Activated naive CD4-positive, alpha-beta T cell treated with anti-CD3 and anti-CD28 coated beads, Interleukin-2, amount 10 ng/mL, durations not matched to agents 7 days and 5 days (primary cell): Measurements from ENCODE around the gene MEN1.
"Not testable (repeated sequence)": the region's sequence is repeated elsewhere in the genome, so short reads cannot be mapped to it uniquely, and the experiment has no call there.

Experiments
- CTCF ChIA-PET: fragments of 350-600 bp; sonication (Branson Sonifier 250); formaldehyde crosslinking; loops from one replicate; lab custom pipeline; 2021; ENCODE audit warnings: antibody characterized with exemption; lab: Charles Lee
- DNase-seq: peaks from one replicate; pipeline ENCODE4 v3.0.0-alpha.2; 2020
- H3K27ac Mint-ChIP-seq: one replicate; pipeline ENCODE4 v1.8.0; 2021; ENCODE audit warnings: mild to moderate bottlenecking, moderate library complexity, mixed read lengths
- H3K27me3 Mint-ChIP-seq: one replicate; pipeline ENCODE4 v1.8.0; 2021; ENCODE audit warnings: mild to moderate bottlenecking, mixed read lengths
- H3K36me3 Mint-ChIP-seq: one replicate; pipeline ENCODE4 v1.8.0; 2021; ENCODE audit warnings: mixed read lengths
- H3K4me1 Mint-ChIP-seq: one replicate; pipeline ENCODE4 v1.8.0; 2021; ENCODE audit warnings: mixed read lengths
- H3K4me3 Mint-ChIP-seq: one replicate; pipeline ENCODE4 v1.8.0; 2021; ENCODE audit warnings: mild to moderate bottlenecking, moderate library complexity, mixed read lengths
- H3K9me3 Mint-ChIP-seq: one replicate; pipeline ENCODE4 v1.8.0; 2021; ENCODE audit warnings: mixed read lengths

The MEN1 gene

GRCh38 chr11:64833509-64833908, 23.2 kb upstream of the MEN1 start:
- CTCF ChIA-PET: interaction anchor here (1.6 to 2.1 kb wide), 2 partner anchors 11 to 14 kb away, joined by 5 to 6 read pairs; partner anchors contain the start of gene CDC42BPG
- no peak for DNase-seq
- Mint-ChIP-seq H3K27me3 (no peaks in the 10 kb centered on the region), H3K9me3 (no peaks in the 10 kb centered on the region), H3K36me3 (no peaks in the 10 kb centered on the region), H3K4me1 (peaks cover 5% of the 10 kb centered on the region), H3K4me3 (no peak overlapping the region), H3K27ac (no peak overlapping the region)

GRCh38 chr11:64833198-64833502, 22.8 kb upstream of the MEN1 start:
- Mint-ChIP-seq H3K27me3 (no peaks in the 10 kb centered on the region), H3K4me1 (peaks cover 5% of the 10 kb centered on the region), H3K9me3 (no peaks in the 10 kb centered on the region), H3K36me3 (no peaks in the 10 kb centered on the region), H3K27ac (no peak overlapping the region), H3K4me3 (no peak overlapping the region)
- CTCF ChIA-PET: no interaction called here
- no peak for DNase-seq

GRCh38 chr11:64832467-64833197, 22.3 kb upstream of the MEN1 start:
- Mint-ChIP-seq H3K27ac (no peak overlapping the region), H3K4me3 (no peak overlapping the region), H3K36me3 (no peaks in the 10 kb centered on the region), H3K27me3 (no peaks in the 10 kb centered on the region), H3K4me1 (peaks cover 5% of the 10 kb centered on the region), H3K9me3 (no peaks in the 10 kb centered on the region)
- DNase-seq: no peak
- CTCF ChIA-PET: no interaction called here

- H3K27ac Mint-ChIP-seq: no peak overlapping the region
- CTCF ChIA-PET: no interaction called here
- H3K9me3 Mint-ChIP-seq: no peaks in the 10 kb centered on the region
- no peaks in the 10 kb centered on the region for H3K27me3 Mint-ChIP-seq
- no peaks in the 10 kb centered on the region for H3K36me3 Mint-ChIP-seq
- no peaks in the 10 kb centered on the region for H3K4me1 Mint-ChIP-seq
- no peak for DNase-seq
- H3K4me3 Mint-ChIP-seq: no peak overlapping the region
Measured at GRCh38 chr11:64831411-64831891, 21.1 kb upstream of the MEN1 start.

- Mint-ChIP-seq H3K27ac (no peak overlapping the region), H3K4me1 (no peaks in the 10 kb centered on the region), H3K36me3 (no peaks in the 10 kb centered on the region), H3K9me3 (no peaks in the 10 kb centered on the region), H3K4me3 (no peak overlapping the region), H3K27me3 (no peaks in the 10 kb centered on the region)
- DNase-seq: no peak
- CTCF ChIA-PET: no interaction called here
Measured at GRCh38 chr11:64829536-64830251, 19.3 kb upstream of the MEN1 start.

GRCh38 chr11:64827451-64827839, 17.1 kb upstream of the MEN1 start:
- no peak for DNase-seq
- peaks cover 12% of the 10 kb centered on the region for H3K27me3 Mint-ChIP-seq
- CTCF ChIA-PET: no interaction called here
- H3K4me1 Mint-ChIP-seq: no peaks in the 10 kb centered on the region
- no peaks in the 10 kb centered on the region for H3K9me3 Mint-ChIP-seq
- no peak overlapping the region for H3K4me3 Mint-ChIP-seq
- H3K36me3 Mint-ChIP-seq: no peaks in the 10 kb centered on the region
- no peak overlapping the region for H3K27ac Mint-ChIP-seq

- peaks cover 15% of the 10 kb centered on the region for H3K27me3 Mint-ChIP-seq
- H3K4me1 Mint-ChIP-seq: no peaks in the 10 kb centered on the region
- CTCF ChIA-PET: interaction anchor here (0.6 kb wide), 1 partner anchor 150 kb away, joined by 3 read pairs; no protein-coding TSS in a partner anchor
- no peak overlapping the region for H3K27ac Mint-ChIP-seq
- H3K9me3 Mint-ChIP-seq: no peaks in the 10 kb centered on the region
- no peaks in the 10 kb centered on the region for H3K36me3 Mint-ChIP-seq
- no peak overlapping the region for H3K4me3 Mint-ChIP-seq
- no peak for DNase-seq
Measured at GRCh38 chr11:64826578-64827450, 16.5 kb upstream of the MEN1 start.

- CTCF ChIA-PET: interaction anchor here (0.6 to 0.7 kb wide), 2 partner anchors 108 to 150 kb away, joined by 3 to 6 read pairs; no protein-coding TSS in a partner anchor
- no peaks in the 10 kb centered on the region for H3K36me3 Mint-ChIP-seq
Measured at GRCh38 chr11:64826062-64826461, 15.7 kb upstream of the MEN1 start.

GRCh38 chr11:64823568-64824119, 13.3 kb upstream of the MEN1 start:
- H3K9me3 Mint-ChIP-seq: no peaks in the 10 kb centered on the region
- CTCF ChIA-PET: interaction anchor here (0.5 kb wide), 1 partner anchor 491 kb away, joined by 3 read pairs; no protein-coding TSS in a partner anchor
- H3K27me3 Mint-ChIP-seq: peaks cover 17% of the 10 kb centered on the region
- H3K27ac Mint-ChIP-seq: no peak overlapping the region
- DNase-seq: no peak
- no peak overlapping the region for H3K4me3 Mint-ChIP-seq
- H3K4me1 Mint-ChIP-seq: no peaks in the 10 kb centered on the region
- H3K36me3 Mint-ChIP-seq: no peaks in the 10 kb centered on the region

More at GRCh38 chr11:64826062-64826461, 15.7 kb upstream of the MEN1 start:
- H3K9me3 Mint-ChIP-seq: no peaks in the 10 kb centered on the region
- H3K4me1 Mint-ChIP-seq: no peaks in the 10 kb centered on the region
- peaks cover 17% of the 10 kb centered on the region for H3K27me3 Mint-ChIP-seq
- DNase-seq: no peak
- no peak overlapping the region for H3K27ac Mint-ChIP-seq
- no peak overlapping the region for H3K4me3 Mint-ChIP-seq

GRCh38 chr11:64817476-64817875, 7.1 kb upstream of the MEN1 start:
- CTCF ChIA-PET: no interaction called here
- Mint-ChIP-seq H3K27me3 (peaks cover 11% of the 10 kb centered on the region), H3K9me3 (no peaks in the 10 kb centered on the region), H3K4me1 (no peaks in the 10 kb centered on the region), H3K4me3 (no peak overlapping the region), H3K36me3 (no peaks in the 10 kb centered on the region), H3K27ac (peak overlapping the region; percentile 46)
- DNase-seq: no peak

GRCh38 chr11:64815433-64815832, 5.1 kb upstream of the MEN1 start:
- H3K9me3 Mint-ChIP-seq, H3K36me3 Mint-ChIP-seq, H3K27me3 Mint-ChIP-seq, H3K4me1 Mint-ChIP-seq, H3K4me3 Mint-ChIP-seq, H3K27ac Mint-ChIP-seq, DNase-seq: not testable (repeated sequence)
- CTCF ChIA-PET: interaction anchor here (1.5 kb wide), 1 partner anchor 28 kb away, joined by 4 read pairs; no protein-coding TSS in a partner anchor

- Mint-ChIP-seq H3K4me1 (peaks cover 12% of the 10 kb centered on the region), H3K27me3 (peaks cover 5% of the 10 kb centered on the region), H3K4me3 (no peak overlapping the region), H3K27ac (no peak overlapping the region), H3K36me3 (peaks cover 2% of the 10 kb centered on the region), H3K9me3 (no peaks in the 10 kb centered on the region)
- no peak for DNase-seq
- CTCF ChIA-PET: interaction anchor here (1.5 kb wide), 1 partner anchor 27 kb away, joined by 4 read pairs; no protein-coding TSS in a partner anchor
Measured at GRCh38 chr11:64814712-64815187, 4.4 kb upstream of the MEN1 start.

- Mint-ChIP-seq H3K27ac (no peak overlapping the region), H3K4me1 (peaks cover 18% of the 10 kb centered on the region), H3K9me3 (no peaks in the 10 kb centered on the region), H3K4me3 (no peak overlapping the region), H3K36me3 (peaks cover 2% of the 10 kb centered on the region), H3K27me3 (peaks cover 5% of the 10 kb centered on the region)
- DNase-seq: no peak
- CTCF ChIA-PET: no interaction called here
Measured at GRCh38 chr11:64813826-64814225, 3.5 kb upstream of the MEN1 start.
